ENCODE data around the gene TDRD3.
A peak's percentile ranks its signal among the peaks of the same experiment; 100 is the strongest.

The TDRD3 gene

DNA sequence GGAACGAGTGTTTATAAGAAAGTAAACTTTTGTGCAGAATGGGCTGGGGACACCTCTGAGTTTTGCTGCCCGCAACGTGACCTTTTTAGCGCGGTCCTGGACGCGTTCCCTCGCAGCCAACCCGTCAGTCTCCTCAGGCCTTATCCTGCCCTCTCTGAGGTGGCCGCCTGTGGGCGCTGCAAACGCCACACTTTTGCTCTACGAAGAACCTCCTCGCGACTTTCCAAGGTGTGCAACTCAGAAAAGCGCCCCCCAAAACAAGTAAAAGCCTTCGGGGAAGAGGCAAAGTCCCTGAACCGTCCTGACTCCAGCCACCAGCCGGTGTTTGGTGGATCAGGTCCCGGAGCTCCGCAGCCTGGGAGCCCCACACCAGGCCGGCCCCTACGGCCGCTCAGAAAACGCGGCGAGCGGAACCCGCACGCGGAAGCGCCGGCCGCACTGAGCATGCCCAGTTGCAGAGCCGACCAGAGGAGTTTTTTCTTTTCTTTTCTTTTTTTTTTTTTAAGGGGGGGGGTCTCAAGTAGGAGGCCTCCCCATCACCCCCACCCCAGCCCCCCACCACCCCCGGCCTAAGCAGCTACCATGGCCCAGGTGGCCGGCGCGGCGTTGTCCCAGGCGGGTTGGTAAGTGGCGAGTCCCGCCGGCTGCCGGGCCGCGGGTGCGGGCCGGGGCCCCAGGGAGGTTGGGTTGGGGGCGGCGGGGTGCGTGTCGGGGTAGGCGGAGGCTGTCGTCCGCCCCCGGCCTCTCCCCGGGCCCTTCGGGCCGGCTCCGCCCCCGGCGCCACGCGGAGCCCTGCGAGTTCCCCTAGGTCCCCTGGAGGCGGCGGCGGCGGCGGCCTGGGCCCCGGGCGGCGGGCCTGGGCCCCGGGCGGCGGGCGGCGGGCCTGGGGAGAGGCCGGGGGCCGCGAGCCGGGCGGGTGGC, at the start of gene TDRD3:
TSS of gene TDRD3 (plus strand) at position 438 of the 921 bp plus-strand sequence. CDS start at position 583, 145 bp downstream.
- H3K27me3 ChIP-seq (ENCODE audit: control insufficient read depth, insufficient read depth, low read length), result no peaks in the 10 kb centered on the region
- H3K4me3 ChIP-seq (ENCODE audit: low read depth, low read length), result peak within 1 kb of the TSS; percentile 85
- H3K4me1 ChIP-seq (ENCODE audit: control insufficient read depth, insufficient read depth, low read length), result peaks cover 26% of the 10 kb centered on the region
- H3K9ac ChIP-seq (ENCODE audit: low read length), result peak within 1 kb of the TSS; percentile 92
- H3K27ac ChIP-seq (ENCODE audit: low read depth, low read length), result peak within 1 kb of the TSS; percentile 76; the same call in 1 of the 2 replicates
- H3K9me3 ChIP-seq (ENCODE audit: control insufficient read depth, insufficient read depth, low read depth, low read length), result no peaks in the 10 kb centered on the region
- H3K36me3 ChIP-seq (ENCODE audit: control insufficient read depth, insufficient read depth, low read length), result no peaks in the 10 kb centered on the region

- no peaks in the 10 kb centered on the region for H3K4me1 ChIP-seq (ENCODE audit: control insufficient read depth, insufficient read depth, low read length)
- H3K27ac ChIP-seq (ENCODE audit: low read depth, low read length), result no peak overlapping the region
- H3K9ac ChIP-seq (ENCODE audit: low read length), result no peak overlapping the region
- peaks cover 7% of the 10 kb centered on the region for H3K9me3 ChIP-seq (ENCODE audit: control insufficient read depth, insufficient read depth, low read depth, low read length)
- H3K4me3 ChIP-seq (ENCODE audit: low read depth, low read length), result no peak overlapping the region
- H3K27me3 ChIP-seq (ENCODE audit: control insufficient read depth, insufficient read depth, low read length), result no peaks in the 10 kb centered on the region
- no peaks in the 10 kb centered on the region for H3K36me3 ChIP-seq (ENCODE audit: control insufficient read depth, insufficient read depth, low read length)
Measured at GRCh38 chr13:60347690-60348089, 49.3 kb upstream of the TDRD3 start.

- Histone ChIP-seq H3K27me3 (ENCODE audit: control insufficient read depth, insufficient read depth, low read length) (no peaks in the 10 kb centered on the region), H3K4me1 (ENCODE audit: control insufficient read depth, insufficient read depth, low read length) (no peaks in the 10 kb centered on the region), H3K9ac (ENCODE audit: low read length) (no peak overlapping the region), H3K4me3 (ENCODE audit: low read depth, low read length) (no peak overlapping the region), H3K9me3 (ENCODE audit: control insufficient read depth, insufficient read depth, low read depth, low read length) (peaks cover 10% of the 10 kb centered on the region), H3K27ac (ENCODE audit: low read depth, low read length) (no peak overlapping the region), H3K36me3 (ENCODE audit: control insufficient read depth, insufficient read depth, low read length) (no peaks in the 10 kb centered on the region)
Measured at GRCh38 chr13:60348097-60348496, 48.9 kb upstream of the TDRD3 start.

- no peak overlapping the region for H3K9ac ChIP-seq (ENCODE audit: low read length)
- no peaks in the 10 kb centered on the region for H3K4me1 ChIP-seq (ENCODE audit: control insufficient read depth, insufficient read depth, low read length)
- no peaks in the 10 kb centered on the region for H3K27me3 ChIP-seq (ENCODE audit: control insufficient read depth, insufficient read depth, low read length)
- no peaks in the 10 kb centered on the region for H3K36me3 ChIP-seq (ENCODE audit: control insufficient read depth, insufficient read depth, low read length)
- peaks cover 10% of the 10 kb centered on the region for H3K9me3 ChIP-seq (ENCODE audit: control insufficient read depth, insufficient read depth, low read depth, low read length)
- no peak overlapping the region for H3K27ac ChIP-seq (ENCODE audit: low read depth, low read length)
- H3K4me3 ChIP-seq (ENCODE audit: low read depth, low read length), result no peak overlapping the region
Measured at GRCh38 chr13:60351326-60351725, 45.7 kb upstream of the TDRD3 start.

DNA sequence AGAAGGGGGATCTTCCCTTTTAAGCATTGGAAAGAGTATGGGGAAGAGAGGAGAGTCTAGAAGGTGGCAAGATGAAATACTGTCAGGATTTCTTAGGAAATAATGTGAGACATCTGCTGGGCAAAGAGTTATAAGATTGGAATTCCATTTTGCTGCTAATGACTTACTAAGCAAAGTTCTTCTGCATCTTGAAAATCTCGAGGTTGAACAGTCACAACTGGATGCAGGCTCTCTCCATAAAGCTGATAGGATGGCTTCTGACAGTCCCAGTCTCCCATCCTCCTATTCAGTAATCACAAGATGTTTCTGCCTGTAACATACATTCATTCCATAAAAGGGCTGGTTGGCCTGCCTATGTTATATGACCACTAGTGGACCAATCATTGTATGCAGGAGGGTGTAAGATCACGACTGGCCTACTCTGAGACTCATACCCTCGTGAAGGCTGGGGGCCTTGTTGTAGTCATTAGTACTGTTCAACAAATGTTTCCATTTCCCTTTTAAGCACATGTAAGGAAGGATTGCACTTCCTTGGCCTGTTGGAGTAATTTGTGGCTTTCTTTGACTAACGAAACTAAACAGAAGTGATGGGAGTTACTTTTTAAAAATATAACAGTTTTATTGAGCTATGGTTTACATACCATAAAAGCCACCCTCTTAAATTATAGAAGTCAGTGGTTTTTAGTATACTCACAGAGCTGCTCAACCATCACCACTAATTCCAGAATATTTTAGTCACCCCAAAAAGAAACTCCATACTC, 45.0 kb upstream of the TDRD3 start:
- Histone ChIP-seq H3K4me1 (ENCODE audit: control insufficient read depth, insufficient read depth, low read length) (no peaks in the 10 kb centered on the region), H3K27ac (ENCODE audit: low read depth, low read length) (no peak overlapping the region), H3K9ac (ENCODE audit: low read length) (no peak overlapping the region)

DNA sequence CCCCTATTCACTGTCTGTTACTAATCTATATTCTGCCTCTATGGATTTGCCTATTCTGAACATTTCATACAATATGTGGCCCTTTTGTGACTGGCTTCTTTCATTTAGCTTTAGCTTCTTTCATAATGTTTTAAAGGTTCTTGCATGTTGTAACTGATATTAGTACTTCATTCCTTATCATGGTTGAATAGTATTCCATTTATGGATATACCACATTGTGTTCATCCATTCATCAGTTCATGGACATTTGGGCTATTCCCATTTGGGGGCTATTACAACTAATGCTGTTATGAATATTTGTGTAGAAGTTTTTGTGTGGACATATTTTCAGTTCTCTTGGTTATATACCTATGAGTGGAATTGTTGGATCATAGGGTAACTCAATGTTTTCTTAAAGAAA, 44.4 kb upstream of the TDRD3 start:
- H3K4me3 ChIP-seq (ENCODE audit: low read depth, low read length), result no peak overlapping the region
- peaks cover 10% of the 10 kb centered on the region for H3K9me3 ChIP-seq (ENCODE audit: control insufficient read depth, insufficient read depth, low read depth, low read length)
- no peaks in the 10 kb centered on the region for H3K27me3 ChIP-seq (ENCODE audit: control insufficient read depth, insufficient read depth, low read length)
- H3K4me1 ChIP-seq (ENCODE audit: control insufficient read depth, insufficient read depth, low read length), result no peaks in the 10 kb centered on the region
- no peaks in the 10 kb centered on the region for H3K36me3 ChIP-seq (ENCODE audit: control insufficient read depth, insufficient read depth, low read length)
- H3K27ac ChIP-seq (ENCODE audit: low read depth, low read length), result no peak overlapping the region
- no peak overlapping the region for H3K9ac ChIP-seq (ENCODE audit: low read length)

More for the DNA sequence above, 45.0 kb upstream of the TDRD3 start:
- no peaks in the 10 kb centered on the region for H3K36me3 ChIP-seq (ENCODE audit: control insufficient read depth, insufficient read depth, low read length)
- peaks cover 10% of the 10 kb centered on the region for H3K9me3 ChIP-seq (ENCODE audit: control insufficient read depth, insufficient read depth, low read depth, low read length)
- no peaks in the 10 kb centered on the region for H3K27me3 ChIP-seq (ENCODE audit: control insufficient read depth, insufficient read depth, low read length)
- H3K4me3 ChIP-seq (ENCODE audit: low read depth, low read length), result no peak overlapping the region

GRCh38 chr13:60355056-60355455, 42.0 kb upstream of the TDRD3 start:
- no peak overlapping the region for H3K4me3 ChIP-seq (ENCODE audit: low read depth, low read length)
- no peak overlapping the region for H3K9ac ChIP-seq (ENCODE audit: low read length)
- no peaks in the 10 kb centered on the region for H3K4me1 ChIP-seq (ENCODE audit: control insufficient read depth, insufficient read depth, low read length)
- peaks cover 10% of the 10 kb centered on the region for H3K9me3 ChIP-seq (ENCODE audit: control insufficient read depth, insufficient read depth, low read depth, low read length)
- no peaks in the 10 kb centered on the region for H3K36me3 ChIP-seq (ENCODE audit: control insufficient read depth, insufficient read depth, low read length)
- H3K27ac ChIP-seq (ENCODE audit: low read depth, low read length), result no peak overlapping the region
- H3K27me3 ChIP-seq (ENCODE audit: control insufficient read depth, insufficient read depth, low read length), result no peaks in the 10 kb centered on the region

DNA sequence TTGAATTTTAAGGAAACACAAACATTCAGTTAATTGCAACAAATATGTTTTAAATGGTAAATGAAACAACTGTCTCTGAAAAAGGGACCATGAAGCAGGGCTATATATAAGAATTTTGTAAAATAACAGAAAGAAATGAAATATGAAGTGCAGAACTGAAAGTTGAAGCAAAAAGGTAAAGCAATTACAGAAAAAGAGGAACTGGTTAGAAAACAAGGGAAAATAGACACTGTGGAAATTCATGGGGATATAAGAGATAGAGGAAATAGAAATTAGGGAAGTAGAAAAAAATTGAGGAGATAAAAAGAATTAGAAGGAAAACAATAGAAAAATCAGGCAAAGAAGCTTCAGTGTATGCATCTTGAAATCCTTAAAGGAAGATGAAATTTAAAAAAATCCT, 40.0 kb upstream of the TDRD3 start:
- H3K4me3 ChIP-seq (ENCODE audit: low read depth, low read length), result no peak overlapping the region
- no peak overlapping the region for H3K27ac ChIP-seq (ENCODE audit: low read depth, low read length)
- H3K27me3 ChIP-seq (ENCODE audit: control insufficient read depth, insufficient read depth, low read length), result no peaks in the 10 kb centered on the region

DNA sequence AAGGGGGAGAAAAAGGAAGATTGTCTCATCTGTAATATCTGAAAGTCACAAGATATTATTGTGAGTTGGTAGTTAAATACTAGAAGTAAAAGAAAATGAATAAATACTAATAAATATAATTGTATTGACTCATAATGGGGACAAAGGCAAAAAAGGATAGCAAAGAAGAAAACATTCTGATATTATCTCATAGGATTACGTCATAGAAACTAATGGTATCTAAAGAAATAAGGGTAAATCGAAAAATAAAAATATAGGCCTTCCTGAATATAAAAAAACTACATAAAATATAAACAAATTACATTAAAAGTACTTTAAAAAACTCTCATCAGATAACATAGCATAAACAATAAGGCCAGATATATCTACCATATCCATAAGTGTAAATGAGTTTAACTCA, 38.6 kb upstream of the TDRD3 start:
- Histone ChIP-seq H3K4me1 (ENCODE audit: control insufficient read depth, insufficient read depth, low read length) (no peaks in the 10 kb centered on the region), H3K4me3 (ENCODE audit: low read depth, low read length) (no peak overlapping the region), H3K27ac (ENCODE audit: low read depth, low read length) (no peak overlapping the region)

More for the DNA sequence above, 40.0 kb upstream of the TDRD3 start:
- H3K36me3 ChIP-seq (ENCODE audit: control insufficient read depth, insufficient read depth, low read length), result no peaks in the 10 kb centered on the region
- no peaks in the 10 kb centered on the region for H3K4me1 ChIP-seq (ENCODE audit: control insufficient read depth, insufficient read depth, low read length)
- H3K9me3 ChIP-seq (ENCODE audit: control insufficient read depth, insufficient read depth, low read depth, low read length), result peaks cover 10% of the 10 kb centered on the region
- no peak overlapping the region for H3K9ac ChIP-seq (ENCODE audit: low read length)

GRCh38 chr13:60363288-60363687, 33.7 kb upstream of the TDRD3 start:
- Histone ChIP-seq H3K27ac (ENCODE audit: low read depth, low read length) (no peak overlapping the region), H3K9me3 (ENCODE audit: control insufficient read depth, insufficient read depth, low read depth, low read length) (no peaks in the 10 kb centered on the region), H3K36me3 (ENCODE audit: control insufficient read depth, insufficient read depth, low read length) (no peaks in the 10 kb centered on the region), H3K4me3 (ENCODE audit: low read depth, low read length) (no peak overlapping the region), H3K27me3 (ENCODE audit: control insufficient read depth, insufficient read depth, low read length) (no peaks in the 10 kb centered on the region), H3K9ac (ENCODE audit: low read length) (no peak overlapping the region), H3K4me1 (ENCODE audit: control insufficient read depth, insufficient read depth, low read length) (no peaks in the 10 kb centered on the region)

More for the DNA sequence above, 38.6 kb upstream of the TDRD3 start:
- no peaks in the 10 kb centered on the region for H3K27me3 ChIP-seq (ENCODE audit: control insufficient read depth, insufficient read depth, low read length)
- no peaks in the 10 kb centered on the region for H3K9me3 ChIP-seq (ENCODE audit: control insufficient read depth, insufficient read depth, low read depth, low read length)
- no peak overlapping the region for H3K9ac ChIP-seq (ENCODE audit: low read length)
- H3K36me3 ChIP-seq (ENCODE audit: control insufficient read depth, insufficient read depth, low read length), result no peaks in the 10 kb centered on the region

DNA sequence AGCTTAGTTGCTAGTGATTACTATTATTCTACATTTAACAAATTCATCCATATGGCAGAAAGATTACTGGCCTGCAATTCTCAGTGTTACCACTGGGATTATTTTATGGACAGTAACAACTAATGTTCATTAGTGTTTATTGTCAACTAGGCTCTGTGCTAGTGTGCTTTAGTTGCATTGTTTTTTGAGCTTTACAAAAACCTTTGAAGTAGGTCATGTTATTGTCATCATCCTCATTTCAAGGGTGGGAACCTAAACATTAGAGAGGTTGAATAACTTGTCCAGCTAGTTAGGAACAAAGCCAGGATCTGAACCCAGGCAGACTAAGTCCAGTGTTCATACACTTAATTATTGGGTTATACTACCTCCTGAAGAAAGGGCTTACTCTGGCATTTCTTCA, 27.8 kb upstream of the TDRD3 start:
- Histone ChIP-seq H3K4me3 (ENCODE audit: low read depth, low read length) (no peak overlapping the region), H3K36me3 (ENCODE audit: control insufficient read depth, insufficient read depth, low read length) (no peaks in the 10 kb centered on the region), H3K27ac (ENCODE audit: low read depth, low read length) (no peak overlapping the region), H3K9ac (ENCODE audit: low read length) (no peak overlapping the region), H3K4me1 (ENCODE audit: control insufficient read depth, insufficient read depth, low read length) (no peaks in the 10 kb centered on the region), H3K9me3 (ENCODE audit: control insufficient read depth, insufficient read depth, low read depth, low read length) (no peaks in the 10 kb centered on the region), H3K27me3 (ENCODE audit: control insufficient read depth, insufficient read depth, low read length) (no peaks in the 10 kb centered on the region)
